Measurements from ENCODE around the gene GPR35.

GRCh38 chr2:240584486-240585031, 40.7 kb upstream of the GPR35 start:
- TF ChIP-seq, protein P1, sequence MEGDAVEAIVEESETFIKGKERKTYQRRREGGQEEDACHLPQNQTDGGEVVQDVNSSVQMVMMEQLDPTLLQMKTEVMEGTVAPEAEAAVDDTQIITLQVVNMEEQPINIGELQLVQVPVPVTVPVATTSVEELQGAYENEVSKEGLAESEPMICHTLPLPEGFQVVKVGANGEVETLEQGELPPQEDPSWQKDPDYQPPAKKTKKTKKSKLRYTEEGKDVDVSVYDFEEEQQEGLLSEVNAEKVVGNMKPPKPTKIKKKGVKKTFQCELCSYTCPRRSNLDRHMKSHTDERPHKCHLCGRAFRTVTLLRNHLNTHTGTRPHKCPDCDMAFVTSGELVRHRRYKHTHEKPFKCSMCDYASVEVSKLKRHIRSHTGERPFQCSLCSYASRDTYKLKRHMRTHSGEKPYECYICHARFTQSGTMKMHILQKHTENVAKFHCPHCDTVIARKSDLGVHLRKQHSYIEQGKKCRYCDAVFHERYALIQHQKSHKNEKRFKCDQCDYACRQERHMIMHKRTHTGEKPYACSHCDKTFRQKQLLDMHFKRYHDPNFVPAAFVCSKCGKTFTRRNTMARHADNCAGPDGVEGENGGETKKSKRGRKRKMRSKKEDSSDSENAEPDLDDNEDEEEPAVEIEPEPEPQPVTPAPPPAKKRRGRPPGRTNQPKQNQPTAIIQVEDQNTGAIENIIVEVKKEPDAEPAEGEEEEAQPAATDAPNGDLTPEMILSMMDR (IDR thresholded peaks at IDR 0.05), result no peak
- TF ChIP-seq POLR2A (IDR thresholded peaks at IDR 0.05), result no peak
